HG03196 (cell line): Measurements from ENCODE around the gene S100A14.
A peak's percentile ranks its signal among the peaks of the same experiment; 100 is the strongest.
"Not testable (repeated sequence)": the region's sequence is repeated elsewhere in the genome, so short reads cannot be mapped to it uniquely, and the experiment has no call there.

ENCODE experiments used
- ATAC-seq: cut with Tn5 transposase; IDR thresholded peaks from one replicate; pipeline ENCODE4 v1.9.1; 2021; ENCODE audit not compliant: unreplicated experiment

Gene S100A14

GRCh38 chr1:153588482-153588881 is 27.6 kb downstream of the S100A14 start:
- ATAC-seq, result no peak

- ATAC-seq, result not testable (repeated sequence)
These were observed 28.1 kb downstream of the S100A14 start for GRCh38 chr1:153588033-153588432.

GRCh38 chr1:153587314-153587713 is 28.8 kb downstream of the S100A14 start:
- ATAC-seq, result no peak

- no peak for ATAC-seq
These were observed 29.8 kb downstream of the S100A14 start for GRCh38 chr1:153586347-153586746.

GRCh38 chr1:153585006-153585405 is 31.1 kb downstream of the S100A14 start:
- no peak for ATAC-seq

GRCh38 chr1:153583976-153584375 is 32.1 kb downstream of the S100A14 start:
- ATAC-seq, result no peak

GRCh38 chr1:153583514-153583913 is 32.6 kb downstream of the S100A14 start:
- not testable (repeated sequence) for ATAC-seq

GRCh38 chr1:153582836-153583235 is 33.3 kb downstream of the S100A14 start:
- ATAC-seq, result not testable (repeated sequence)

- no peak for ATAC-seq
These were observed 37.2 kb downstream of the S100A14 start for GRCh38 chr1:153578936-153579335.

- no peak for ATAC-seq
These were observed 37.6 kb downstream of the S100A14 start for GRCh38 chr1:153578490-153578889.

GRCh38 chr1:153577624-153578051 is 38.5 kb downstream of the S100A14 start:
- no peak for ATAC-seq

- ATAC-seq, result no peak
These were observed 39.0 kb downstream of the S100A14 start for GRCh38 chr1:153577138-153577537.

- ATAC-seq, result not testable (repeated sequence)
These were observed 40.6 kb downstream of the S100A14 start for GRCh38 chr1:153575497-153575896.

GRCh38 chr1:153575081-153575491 is 41.0 kb downstream of the S100A14 start:
- ATAC-seq, result not testable (repeated sequence)

- ATAC-seq, result no peak
These were observed 42.8 kb downstream of the S100A14 start for GRCh38 chr1:153573351-153573750.

- peak; percentile 67 for ATAC-seq
These were observed 43.5 kb downstream of the S100A14 start for GRCh38 chr1:153572569-153573015.

- ATAC-seq, result no peak
These were observed 44.4 kb downstream of the S100A14 start for GRCh38 chr1:153571706-153572105.

- no peak for ATAC-seq
These were observed 45.3 kb downstream of the S100A14 start for GRCh38 chr1:153570874-153571273.

- ATAC-seq, result no peak
These were observed 46.7 kb downstream of the S100A14 start for GRCh38 chr1:153569465-153569864.

- no peak for ATAC-seq
These were observed 47.6 kb downstream of the S100A14 start for GRCh38 chr1:153568367-153569099.

GRCh38 chr1:153567621-153568366 is 48.3 kb downstream of the S100A14 start:
- ATAC-seq, result no peak
